HepG2 (cell line): ENCODE data around the gene NEK7. TPM values are rescaled to one million over a fixed set of nuclear protein-coding genes. Genes with fewer than 3 reads are reported as not detected.

ENCODE experiments used
- ATAC-seq: fragments of 200-7000 bp; cut with Tn5 transposase; 3 replicates; pipeline ENCODE4 v1.9.1; 2020; ENCODE audit warnings: mild to moderate bottlenecking, moderate library complexity
- BruUV-seq: library from RNA; stranded (reverse); fragments of 400-500 nt; replicated peaks from 2 replicates; lab custom pipeline; 2021; lab: Mats Ljungman, UMichigan
- CTCF ChIA-PET: fragments of 300-600 bp; formaldehyde crosslinking; extraction: SDS; loops from one replicate; lab custom pipeline; 2021; ENCODE audit warnings: low total read pairs, inconsistent platforms, low intra/inter-chr PET ratio; lab: Yijun Ruan, JAX
- POLR2A ChIA-PET: fragments of 350-600 bp; sonication (Branson Sonifier 250); formaldehyde crosslinking; loops from one replicate; lab custom pipeline; 2020; ENCODE audit warnings: antibody characterized with exemption, inconsistent platforms; lab: Yijun Ruan, JAX
- DNase-seq: peaks from one replicate; pipeline ENCODE4 v3.0.0-alpha.2; 2015; ENCODE audit warnings: low spot score
- FAIRE-seq: peaks from 3 replicates; lab custom pipeline; 2011; peaks lifted over from hg19 to GRCh38; lab: Jason Lieb, UNC
- H2AFZ ChIP-seq: one replicate; pipeline ENCODE4 v1.6.1; 2011; ENCODE audit warnings: low read length, inconsistent platforms
- H3K27ac ChIP-seq: fragments of 300-600 bp; 3 replicates; pipeline ENCODE4 v1.8.0; 2011; ENCODE audit warnings: mixed run types, mild to moderate bottlenecking, mixed read lengths, low read length, inconsistent platforms; ENCODE audit not compliant: insufficient read depth; ENCODE audit errors: extremely low read length
- H3K27me3 ChIP-seq, 2 experiments: fragments of 200-600 bp in 1 of 2; 2 replicates in 1 of 2; 3 replicates in 1 of 2; pipeline versions ENCODE4 v1.6.0 to v1.8.0; 2011; ENCODE audit warnings: low read length in 2 of 2, mild to moderate bottlenecking in 2 of 2, moderate library complexity in 2 of 2, inconsistent platforms in 1 of 2; ENCODE audit not compliant: insufficient read depth in 2 of 2, control insufficient read depth in 1 of 2
- H3K36me3 ChIP-seq, 2 experiments: fragments of 200-600 bp in 1 of 2; replicated peaks in 1 of 2; 2 replicates in 1 of 2; 3 replicates in 1 of 2; pipeline versions ENCODE4 v1.5.1 to v1.8.0; 2011; ENCODE audit warnings: low read length in 2 of 2, inconsistent platforms in 1 of 2; ENCODE audit not compliant: insufficient read depth in 2 of 2, control insufficient read depth in 1 of 2
- H3K4me1 ChIP-seq: 2 replicates; pipeline ENCODE4 v1.5.1; 2012; ENCODE audit warnings: low read length, inconsistent platforms; ENCODE audit not compliant: insufficient read depth
- H3K4me2 ChIP-seq: 2 replicates; pipeline ENCODE4 v1.6.0; 2011; ENCODE audit warnings: low read depth, low read length, inconsistent platforms
- H3K4me3 ChIP-seq, 3 experiments: fragments of 200-600 bp in 1 of 3; sonication (generic), shearing (Covaris generic) in 1 of 3; replicated peaks in 1 of 3; 2 replicates each; pipeline ENCODE4 v1.5.1; 2011 to 2016; ENCODE audit warnings: low read length in 3 of 3, inconsistent platforms in 2 of 3, low read depth in 2 of 3, mild to moderate bottlenecking in 2 of 3, control low read depth in 1 of 3, mixed read lengths in 1 of 3; ENCODE audit not compliant: insufficient read depth in 1 of 3
- H3K79me2 ChIP-seq: one replicate; pipeline ENCODE4 v1.6.1; 2011; ENCODE audit warnings: low read length, inconsistent platforms; ENCODE audit not compliant: insufficient read depth
- H3K9ac ChIP-seq: 2 replicates; pipeline ENCODE4 v1.6.0; 2011; ENCODE audit warnings: mild to moderate bottlenecking, low read depth, low read length, inconsistent platforms; ENCODE audit not compliant: insufficient read depth
- H3K9me3 ChIP-seq: 2 replicates; pipeline ENCODE4 v1.5.1; 2012; ENCODE audit warnings: mild to moderate bottlenecking, low read length
- H4K20me1 ChIP-seq: 2 replicates; pipeline ENCODE4 v1.6.0; 2011; ENCODE audit warnings: inconsistent platforms, mild to moderate bottlenecking, low read length, moderate library complexity; ENCODE audit not compliant: insufficient read depth
- ARNT2 ChIP-seq: sonication (generic); formaldehyde crosslinking; IDR thresholded peaks from 2 replicates; pipeline ENCODE4 v1.8.0; 2022; ENCODE audit warnings: mild to moderate bottlenecking, low read depth, missing genetic modification reagents, moderate library complexity
- ATF7 ChIP-seq, 2 experiments: fragments of 450-650 bp in 1 of 2; sonication (generic) in 1 of 2; formaldehyde crosslinking in 1 of 2; IDR thresholded peaks; 2 replicates each; pipeline versions ENCODE4 v1.4.0 to v1.6.1; 2016 to 2020; ENCODE audit warnings: antibody characterized with exemption in 1 of 2, mild to moderate bottlenecking in 1 of 2, missing genetic modification reagents in 1 of 2
- TOPORS ChIP-seq: sonication (generic); formaldehyde crosslinking; IDR thresholded peaks from 2 replicates; pipeline ENCODE4 v1.8.0; 2023; ENCODE audit warnings: mild to moderate bottlenecking, missing genetic modification reagents
- ZNF205 ChIP-seq: IDR thresholded peaks from 2 replicates; pipeline ENCODE4 v1.6.1; 2018; ENCODE audit warnings: missing biosample characterization, missing genetic modification reagents
- ZNF562 ChIP-seq: sonication (generic); formaldehyde crosslinking; IDR thresholded peaks from 2 replicates; pipeline ENCODE4 v1.8.0; 2022; ENCODE audit warnings: missing genetic modification reagents, borderline replicate concordance
- ZNF598 ChIP-seq: sonication (generic); formaldehyde crosslinking; IDR thresholded peaks from 2 replicates; pipeline ENCODE4 v1.5.1; 2020; ENCODE audit warnings: mild to moderate bottlenecking, missing genetic modification reagents, borderline replicate concordance
- ZNF772 ChIP-seq: sonication (generic); formaldehyde crosslinking; IDR thresholded peaks from 2 replicates; pipeline ENCODE4 v1.5.0; 2020; ENCODE audit warnings: mild to moderate bottlenecking, missing genetic modification reagents
- WGBS: methylation state at CpG from one replicate; pipeline ENCODE4 v1.1.6; 2017; ENCODE audit warnings: low lambda C conversion rate; 5-methylcytosine and 5-hydroxymethylcytosine counted together
- in situ Hi-C: cut with HindIII; loops from 2 replicates; pipeline ENCODE4 v1.10.0; 2017; ENCODE audit warnings: low pct_unique_long_range_greater_than_20kb; ENCODE audit not compliant: extremely low pct_ligation_motif_present
- intact Hi-C: fragments of 100-400 bp; cut with micrococcal nuclease; formaldehyde crosslinking; loops from one replicate; pipeline ENCODE4 v1.10.0; 2022; ENCODE audit not compliant: unreplicated experiment
- polyA plus RNA-seq, 8 experiments: library from polyadenylated mRNA; depleted of rRNA in 3 of 8; stranded (reverse) in 7 of 8; unstranded in 1 of 8; fragments of >200 nt; fragmentation: Illumina TruSeq in 4 of 8; extraction: Trizol in 4 of 8; gene quantifications; 2 replicates each; pipeline versions ENCODE4 v1.2.1 to v1.2.3, GENCODE V29; 2011 to 2016; ENCODE audit warnings: low read depth in 4 of 8, missing spikeins in 1 of 8, mixed read lengths in 1 of 8; ENCODE audit not compliant: insufficient read depth in 1 of 8
- total RNA-seq, 5 experiments: library from RNA; depleted of rRNA; stranded (reverse); fragments of >200 nt; fragmentation: Illumina TruSeq; extraction: Trizol; gene quantifications; 2 replicates each; pipeline ENCODE4 v1.2.3, GENCODE V29; 2016; ENCODE audit warnings: low read depth in 1 of 5
- TF ChIP-seq, protein P1 (sequence below): sonication (generic); formaldehyde crosslinking; conservative IDR thresholded peaks from 2 replicates; pipeline ENCODE4 v1.4.0; 2020; ENCODE audit warnings: missing genetic modification reagents
- TF ChIP-seq, protein P2 (sequence below): sonication (generic); formaldehyde crosslinking; IDR thresholded peaks from 2 replicates; pipeline ENCODE4 v1.5.0; 2020; ENCODE audit warnings: mild to moderate bottlenecking, missing genetic modification reagents, borderline replicate concordance

Gene NEK7
- total and polyA plus RNA-seq, 2 of the 13 experiments (the other 11 are each of a cell fraction or from before 2014, with no cell fraction given), result 18.1 to 19.2 TPM

DNA sequence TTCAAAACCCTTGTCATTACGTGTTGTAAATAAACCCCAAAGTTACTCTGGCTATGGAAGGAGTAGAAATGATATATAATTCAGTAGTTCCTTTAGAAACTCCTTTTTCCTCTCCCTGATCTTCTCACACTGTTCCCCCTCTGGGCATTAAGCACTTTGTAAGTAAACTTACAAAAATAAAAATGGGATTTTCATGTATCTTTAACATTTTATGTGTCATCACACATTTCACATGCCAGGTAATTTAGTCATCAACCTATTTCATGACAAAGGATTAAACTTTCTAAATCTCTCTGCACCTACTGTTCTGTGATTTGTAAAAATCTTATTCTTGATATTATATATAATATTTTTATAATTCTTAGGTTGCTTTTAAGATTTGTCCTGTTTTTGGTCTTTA is 176.9 kb downstream of the NEK7 start:
- Histone ChIP-seq H3K36me3 (no peaks in the 10 kb centered on the region), H3K4me1 (no peaks in the 10 kb centered on the region), H3K4me3 (no peak overlapping the region), H3K79me2 (no peaks in the 10 kb centered on the region), H3K4me2 (no peak overlapping the region), H2AFZ (no peak overlapping the region), H3K9me3 (no peaks in the 10 kb centered on the region), H3K27me3 (no peaks in the 10 kb centered on the region), H3K27ac (no peak overlapping the region), H3K9ac (no peak overlapping the region), H4K20me1 (no peaks in the 10 kb centered on the region)
- intact Hi-C loops, result no loop called here
- no peak for ATAC-seq
- BruUV-seq, result no TSS peak
- POLR2A ChIA-PET, result no interaction called here
- CTCF ChIA-PET, result no interaction called here
- whole genome bisulfite sequencing, result 0% methylated on average over 1 of the region's 1 CpG
- no peak for FAIRE-seq
- in situ Hi-C loops, result no loop called here
- TF ChIP-seq ATF7 (IDR thresholded peaks at IDR 0.05) (no peak), ATF7 (CRISPR knock-in tag; IDR thresholded peaks at IDR 0.05) (no peak), ARNT2 (CRISPR knock-in tag) (no peak), ZNF205 (CRISPR knock-in tag) (no peak), ZNF772 (CRISPR knock-in tag) (no peak), ZNF598 (CRISPR knock-in tag) (no peak), ZNF562 (CRISPR knock-in tag) (no peak), TOPORS (CRISPR knock-in tag) (no peak)
- TF ChIP-seq, protein P1, sequence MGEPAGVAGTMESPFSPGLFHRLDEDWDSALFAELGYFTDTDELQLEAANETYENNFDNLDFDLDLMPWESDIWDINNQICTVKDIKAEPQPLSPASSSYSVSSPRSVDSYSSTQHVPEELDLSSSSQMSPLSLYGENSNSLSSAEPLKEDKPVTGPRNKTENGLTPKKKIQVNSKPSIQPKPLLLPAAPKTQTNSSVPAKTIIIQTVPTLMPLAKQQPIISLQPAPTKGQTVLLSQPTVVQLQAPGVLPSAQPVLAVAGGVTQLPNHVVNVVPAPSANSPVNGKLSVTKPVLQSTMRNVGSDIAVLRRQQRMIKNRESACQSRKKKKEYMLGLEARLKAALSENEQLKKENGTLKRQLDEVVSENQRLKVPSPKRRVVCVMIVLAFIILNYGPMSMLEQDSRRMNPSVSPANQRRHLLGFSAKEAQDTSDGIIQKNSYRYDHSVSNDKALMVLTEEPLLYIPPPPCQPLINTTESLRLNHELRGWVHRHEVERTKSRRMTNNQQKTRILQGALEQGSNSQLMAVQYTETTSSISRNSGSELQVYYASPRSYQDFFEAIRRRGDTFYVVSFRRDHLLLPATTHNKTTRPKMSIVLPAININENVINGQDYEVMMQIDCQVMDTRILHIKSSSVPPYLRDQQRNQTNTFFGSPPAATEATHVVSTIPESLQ (CRISPR knock-in tag), result no peak
- TF ChIP-seq, protein P2, sequence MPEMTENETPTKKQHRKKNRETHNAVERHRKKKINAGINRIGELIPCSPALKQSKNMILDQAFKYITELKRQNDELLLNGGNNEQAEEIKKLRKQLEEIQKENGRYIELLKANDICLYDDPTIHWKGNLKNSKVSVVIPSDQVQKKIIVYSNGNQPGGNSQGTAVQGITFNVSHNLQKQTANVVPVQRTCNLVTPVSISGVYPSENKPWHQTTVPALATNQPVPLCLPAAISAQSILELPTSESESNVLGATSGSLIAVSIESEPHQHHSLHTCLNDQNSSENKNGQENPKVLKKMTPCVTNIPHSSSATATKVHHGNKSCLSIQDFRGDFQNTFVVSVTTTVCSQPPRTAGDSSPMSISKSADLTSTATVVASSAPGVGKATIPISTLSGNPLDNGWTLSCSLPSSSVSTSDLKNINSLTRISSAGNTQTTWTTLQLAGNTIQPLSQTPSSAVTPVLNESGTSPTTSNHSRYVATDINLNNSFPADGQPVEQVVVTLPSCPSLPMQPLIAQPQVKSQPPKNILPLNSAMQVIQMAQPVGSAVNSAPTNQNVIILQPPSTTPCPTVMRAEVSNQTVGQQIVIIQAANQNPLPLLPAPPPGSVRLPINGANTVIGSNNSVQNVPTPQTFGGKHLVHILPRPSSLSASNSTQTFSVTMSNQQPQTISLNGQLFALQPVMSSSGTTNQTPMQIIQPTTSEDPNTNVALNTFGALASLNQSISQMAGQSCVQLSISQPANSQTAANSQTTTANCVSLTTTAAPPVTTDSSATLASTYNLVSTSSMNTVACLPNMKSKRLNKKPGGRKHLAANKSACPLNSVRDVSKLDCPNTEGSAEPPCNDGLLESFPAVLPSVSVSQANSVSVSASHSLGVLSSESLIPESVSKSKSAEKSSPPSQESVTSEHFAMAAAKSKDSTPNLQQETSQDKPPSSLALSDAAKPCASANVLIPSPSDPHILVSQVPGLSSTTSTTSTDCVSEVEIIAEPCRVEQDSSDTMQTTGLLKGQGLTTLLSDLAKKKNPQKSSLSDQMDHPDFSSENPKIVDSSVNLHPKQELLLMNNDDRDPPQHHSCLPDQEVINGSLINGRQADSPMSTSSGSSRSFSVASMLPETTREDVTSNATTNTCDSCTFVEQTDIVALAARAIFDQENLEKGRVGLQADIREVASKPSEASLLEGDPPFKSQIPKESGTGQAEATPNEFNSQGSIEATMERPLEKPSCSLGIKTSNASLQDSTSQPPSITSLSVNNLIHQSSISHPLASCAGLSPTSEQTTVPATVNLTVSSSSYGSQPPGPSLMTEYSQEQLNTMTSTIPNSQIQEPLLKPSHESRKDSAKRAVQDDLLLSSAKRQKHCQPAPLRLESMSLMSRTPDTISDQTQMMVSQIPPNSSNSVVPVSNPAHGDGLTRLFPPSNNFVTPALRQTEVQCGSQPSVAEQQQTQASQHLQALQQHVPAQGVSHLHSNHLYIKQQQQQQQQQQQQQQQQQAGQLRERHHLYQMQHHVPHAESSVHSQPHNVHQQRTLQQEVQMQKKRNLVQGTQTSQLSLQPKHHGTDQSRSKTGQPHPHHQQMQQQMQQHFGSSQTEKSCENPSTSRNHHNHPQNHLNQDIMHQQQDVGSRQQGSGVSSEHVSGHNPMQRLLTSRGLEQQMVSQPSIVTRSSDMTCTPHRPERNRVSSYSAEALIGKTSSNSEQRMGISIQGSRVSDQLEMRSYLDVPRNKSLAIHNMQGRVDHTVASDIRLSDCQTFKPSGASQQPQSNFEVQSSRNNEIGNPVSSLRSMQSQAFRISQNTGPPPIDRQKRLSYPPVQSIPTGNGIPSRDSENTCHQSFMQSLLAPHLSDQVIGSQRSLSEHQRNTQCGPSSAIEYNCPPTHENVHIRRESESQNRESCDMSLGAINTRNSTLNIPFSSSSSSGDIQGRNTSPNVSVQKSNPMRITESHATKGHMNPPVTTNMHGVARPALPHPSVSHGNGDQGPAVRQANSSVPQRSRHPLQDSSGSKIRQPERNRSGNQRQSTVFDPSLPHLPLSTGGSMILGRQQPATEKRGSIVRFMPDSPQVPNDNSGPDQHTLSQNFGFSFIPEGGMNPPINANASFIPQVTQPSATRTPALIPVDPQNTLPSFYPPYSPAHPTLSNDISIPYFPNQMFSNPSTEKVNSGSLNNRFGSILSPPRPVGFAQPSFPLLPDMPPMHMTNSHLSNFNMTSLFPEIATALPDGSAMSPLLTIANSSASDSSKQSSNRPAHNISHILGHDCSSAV (CRISPR knock-in tag), result no peak
- DNase-seq, result no peak
